HG03139 (cell line): ENCODE data around the gene GABRB2.
"Not testable (repeated sequence)": the region's sequence is repeated elsewhere in the genome, so short reads cannot be mapped to it uniquely, and the experiment has no call there.

ENCODE experiments used
- ATAC-seq: cut with Tn5 transposase; IDR thresholded peaks from one replicate; pipeline ENCODE4 v1.9.1; 2021; ENCODE audit not compliant: unreplicated experiment

The GABRB2 gene

DNA sequence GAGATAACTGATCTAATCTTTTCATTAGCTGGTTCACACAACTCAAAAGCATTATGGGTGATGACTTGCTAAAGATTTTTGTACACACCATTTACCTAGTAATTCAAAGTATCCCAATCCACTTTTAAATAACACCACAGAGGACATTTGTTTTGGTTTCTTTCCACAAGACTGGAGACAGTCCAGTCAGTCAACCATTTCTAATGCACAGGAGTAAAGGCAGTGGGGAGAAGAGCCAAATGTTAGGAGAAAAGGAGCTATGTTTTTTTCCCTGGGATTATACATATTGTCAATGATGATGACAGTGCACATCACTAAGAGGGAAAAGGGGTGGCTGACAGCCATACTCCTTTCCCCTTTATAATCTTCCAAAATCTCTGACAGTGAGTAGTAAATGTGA is 240.9 kb downstream of the GABRB2 start:
- ATAC-seq: no peak

DNA sequence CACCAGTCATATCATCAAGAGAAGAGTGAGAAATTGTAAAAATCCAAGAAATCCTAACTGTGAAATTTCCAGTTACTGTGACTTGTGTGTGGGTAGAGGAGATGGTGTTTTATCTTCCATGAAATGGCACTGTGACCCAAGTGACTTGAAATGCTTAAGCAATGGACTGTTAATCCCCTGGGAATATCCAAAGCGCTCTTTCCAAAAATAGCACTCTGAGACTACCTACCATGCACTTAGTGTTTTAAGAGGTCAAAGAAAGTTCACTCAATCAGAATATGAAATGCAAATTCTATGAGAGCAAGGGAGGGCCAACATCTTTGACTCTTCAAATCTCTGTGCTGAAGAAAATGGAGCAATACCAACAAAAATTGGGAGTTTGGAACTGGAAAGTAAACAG is 244.0 kb downstream of the GABRB2 start:
- no peak for ATAC-seq

DNA sequence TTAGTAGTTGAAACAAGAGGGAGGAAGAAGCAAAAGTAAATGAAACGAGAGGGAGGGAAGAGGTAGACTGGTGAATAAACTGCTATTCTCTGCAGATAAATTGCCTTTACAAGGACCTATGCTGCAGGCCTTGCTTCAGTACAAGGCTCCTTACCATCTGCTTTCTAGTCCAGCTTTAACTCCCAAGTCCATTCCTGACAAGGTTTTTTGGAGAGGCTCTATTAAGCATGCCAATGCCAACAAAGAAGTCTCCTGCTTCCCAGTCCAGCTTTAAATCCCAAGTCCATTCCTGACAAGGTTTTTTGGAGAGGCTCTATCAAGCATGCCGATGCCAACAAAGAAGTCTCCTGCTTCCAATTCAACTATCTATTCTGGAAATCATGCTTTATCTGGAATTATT is 244.9 kb downstream of the GABRB2 start:
- no peak for ATAC-seq

DNA sequence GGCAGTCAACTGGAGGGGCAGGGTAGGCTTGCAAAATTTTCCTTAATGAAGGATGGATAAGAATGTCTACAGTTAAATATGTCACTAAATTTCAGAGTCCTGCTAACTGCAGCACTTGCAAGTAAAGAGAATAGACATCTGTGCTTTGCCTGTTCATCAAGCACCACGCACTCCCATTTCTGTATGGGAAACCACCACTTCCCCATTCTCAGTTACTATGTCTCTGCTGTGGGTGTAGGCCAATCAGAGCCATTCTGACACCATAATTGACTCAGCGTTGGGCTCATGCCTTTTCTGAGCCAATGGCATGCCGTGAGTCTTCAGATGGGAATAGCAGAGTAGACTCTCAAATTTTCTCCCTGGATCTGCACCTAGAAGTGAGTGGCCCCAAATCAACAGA is 247.5 kb downstream of the GABRB2 start:
- peak; percentile 71 for ATAC-seq

DNA sequence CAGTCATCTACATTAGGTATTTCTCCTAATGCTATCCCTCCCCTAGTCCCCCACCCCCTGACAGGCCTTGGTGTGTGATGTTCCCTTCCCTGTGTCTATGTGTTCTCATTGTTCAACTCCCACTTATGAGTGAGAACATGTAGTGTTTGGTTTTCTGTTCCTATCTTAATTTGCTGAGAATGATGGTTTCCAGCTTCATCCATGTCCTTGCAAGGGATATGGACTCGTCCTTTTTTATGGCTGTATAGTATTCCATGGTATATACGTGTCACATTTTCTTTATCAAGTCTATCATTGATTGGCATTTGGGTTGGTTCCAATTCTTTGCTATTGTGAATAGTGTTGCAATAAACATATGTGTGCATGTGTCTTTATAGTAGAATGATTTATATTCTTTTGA is 249.1 kb downstream of the GABRB2 start:
- ATAC-seq: not testable (repeated sequence)

DNA sequence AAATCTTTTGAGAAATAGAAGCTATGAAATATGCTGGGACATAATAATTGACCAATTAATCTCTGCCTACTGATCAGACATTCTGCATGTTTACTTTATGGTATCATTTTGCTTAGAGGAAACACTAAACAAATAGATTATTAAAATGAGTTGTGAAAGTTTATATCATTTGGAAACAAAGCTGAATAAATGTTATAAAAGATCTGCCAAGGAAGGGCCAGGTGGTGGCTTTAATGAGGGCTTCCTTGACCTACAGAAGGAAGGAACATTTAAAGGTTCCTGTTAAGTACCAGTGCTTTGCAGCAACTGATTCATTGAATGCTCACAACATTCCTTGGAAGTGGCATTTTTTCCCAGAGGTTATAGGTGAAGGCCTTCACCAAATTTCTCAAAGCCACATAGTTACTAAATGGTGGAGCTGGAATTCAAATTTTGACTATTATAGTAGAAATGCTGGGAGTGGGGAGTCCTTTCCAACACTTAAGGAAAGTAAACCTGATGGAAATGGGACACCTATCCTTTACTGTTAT is 250.7 kb downstream of the GABRB2 start:
- ATAC-seq: no peak

DNA sequence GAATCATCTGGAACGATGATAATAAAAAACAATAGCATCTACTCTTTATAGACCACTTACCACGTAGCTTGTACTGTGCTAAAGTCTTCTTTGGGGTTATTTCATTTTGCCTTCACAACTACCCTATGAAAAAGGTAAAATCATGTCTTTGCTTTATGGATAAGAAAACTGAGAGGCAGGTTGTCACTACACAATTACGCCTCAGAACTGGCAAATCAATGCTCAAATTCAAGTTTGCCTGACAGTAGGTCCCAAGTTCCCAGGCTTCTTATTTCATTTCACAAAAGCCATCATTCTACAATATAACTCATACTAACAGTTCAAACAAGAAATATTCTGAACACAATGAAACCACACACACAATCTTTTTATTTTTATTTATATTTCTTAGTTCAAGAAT is 258.5 kb downstream of the GABRB2 start:
- ATAC-seq: no peak

DNA sequence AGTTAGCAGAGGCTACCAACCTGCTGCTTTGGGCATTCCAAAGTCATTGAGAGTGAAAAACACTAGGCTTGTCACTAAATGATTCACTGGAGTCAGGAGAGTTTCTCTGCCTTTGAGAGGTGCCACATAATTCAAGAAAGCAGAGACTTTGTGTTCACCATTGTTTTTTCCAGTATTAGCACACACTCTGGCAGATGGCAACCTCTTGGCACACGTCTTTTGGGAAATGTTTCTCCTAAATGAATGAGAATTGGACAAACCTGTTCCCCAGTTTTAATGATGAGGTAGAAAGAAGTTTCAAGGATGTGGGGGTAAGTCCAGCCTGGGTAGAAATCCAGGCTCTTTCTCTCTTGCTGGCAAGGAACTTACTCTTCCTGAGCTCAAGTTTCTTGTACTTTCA is 259.1 kb downstream of the GABRB2 start:
- ATAC-seq: no peak

DNA sequence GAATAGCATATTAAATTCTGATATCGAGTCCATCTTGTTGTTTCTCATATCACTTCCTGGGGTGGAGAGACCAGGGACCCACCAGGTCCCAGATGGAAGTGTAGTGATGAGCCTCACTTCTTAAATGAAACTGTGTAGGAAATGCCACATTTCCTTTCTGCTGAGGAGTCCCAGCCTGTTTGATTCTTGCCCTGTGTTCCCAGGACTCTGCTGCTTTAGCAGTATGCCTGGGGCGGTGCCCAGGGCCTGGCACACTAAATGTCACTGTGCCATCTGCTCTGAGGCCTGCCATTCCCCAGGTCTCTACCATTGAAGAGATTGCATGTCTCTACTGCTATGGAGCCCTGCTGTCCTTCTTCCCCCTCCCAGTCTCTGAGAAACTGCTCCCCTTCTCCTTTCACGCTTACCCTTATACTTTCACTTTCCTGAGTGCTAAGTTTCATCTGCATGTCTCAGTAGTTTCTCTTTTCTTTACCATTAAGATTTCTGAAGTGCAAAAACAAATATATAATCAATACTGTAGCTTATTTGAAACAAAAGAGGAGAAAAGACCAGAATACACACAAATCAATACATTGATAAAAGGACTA is 260.4 kb downstream of the GABRB2 start:
- peak; percentile 84 for ATAC-seq

DNA sequence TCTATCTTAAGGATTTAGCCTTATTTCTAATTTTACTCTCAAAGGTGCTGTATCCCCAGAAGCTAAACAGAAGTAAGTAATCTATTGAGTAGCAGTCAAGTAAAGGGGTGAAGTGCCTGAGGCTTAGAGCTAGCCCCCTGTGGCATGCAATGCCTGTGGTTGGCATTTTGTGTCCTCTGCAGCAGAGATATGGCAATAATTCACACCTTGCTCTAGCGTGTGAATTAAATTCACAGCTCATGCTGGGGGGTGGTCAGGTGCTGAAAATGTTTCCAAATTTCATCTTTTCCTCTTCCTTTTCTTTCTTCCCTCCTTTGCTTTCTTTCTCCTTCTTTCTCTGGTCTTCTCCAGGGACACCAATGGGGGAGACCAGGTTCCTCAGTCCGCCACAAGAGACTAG is 262.1 kb downstream of the GABRB2 start:
- no peak for ATAC-seq

DNA sequence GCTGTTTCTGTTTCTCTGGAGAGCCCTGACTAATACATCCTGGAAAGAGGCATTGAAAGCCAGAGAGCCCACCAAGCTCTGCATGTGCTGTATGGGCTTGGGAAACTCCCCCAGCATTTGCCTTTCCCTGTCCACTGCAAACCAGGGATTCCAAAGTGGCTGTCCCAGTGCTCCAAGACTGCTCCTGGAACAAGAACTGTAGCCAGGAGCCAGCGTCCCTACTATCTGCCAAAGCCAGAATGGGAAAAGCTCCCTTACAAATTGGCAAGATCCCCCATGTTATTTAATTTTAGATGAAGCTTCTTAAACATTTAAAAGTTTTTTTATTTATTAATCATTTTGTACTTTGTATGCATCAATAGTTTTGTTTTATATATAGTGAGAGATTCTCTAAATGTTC is 263.2 kb downstream of the GABRB2 start:
- no peak for ATAC-seq

DNA sequence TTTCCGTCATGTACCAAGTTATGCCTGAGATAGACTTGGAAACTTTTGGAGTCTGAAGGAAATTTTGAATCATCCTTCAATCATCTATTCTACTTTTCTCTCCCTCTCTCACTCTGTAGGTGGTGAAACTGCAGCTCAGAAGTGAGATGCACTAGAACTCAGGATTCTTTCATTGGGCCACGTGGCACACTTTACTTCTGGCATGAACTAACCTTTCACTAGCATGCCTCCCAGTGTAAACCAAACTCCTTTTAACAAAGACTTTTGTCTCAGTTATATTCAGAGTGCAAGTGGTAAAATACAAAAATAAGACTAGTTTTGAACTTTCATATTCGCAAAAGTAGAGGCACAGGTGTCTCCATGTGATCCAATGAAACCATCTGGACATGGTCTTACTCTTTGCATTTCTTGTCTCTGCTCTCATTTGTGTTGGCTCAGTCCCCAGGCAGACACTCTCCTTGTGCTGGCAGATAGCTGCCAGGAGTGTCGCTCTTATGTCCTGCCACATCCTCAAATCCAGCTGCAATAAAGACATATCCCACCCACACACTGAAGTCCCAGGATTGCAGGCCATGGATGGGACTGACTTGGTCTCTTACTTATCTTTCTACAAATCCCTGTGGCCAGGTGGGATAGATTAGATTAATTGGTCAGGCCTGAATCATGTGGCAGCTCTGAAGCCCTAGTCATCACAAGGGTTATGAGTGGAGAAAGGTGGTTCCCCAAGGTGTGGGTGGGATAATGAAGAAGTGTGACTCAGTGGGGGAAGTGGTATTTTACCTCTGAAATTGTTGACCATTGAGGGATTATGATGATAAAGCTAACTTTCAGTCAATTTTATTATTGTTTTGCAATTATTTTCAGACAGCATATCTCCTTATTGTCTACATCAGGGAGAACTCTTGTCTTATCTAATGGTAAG is 267.5 kb downstream of the GABRB2 start:
- no peak for ATAC-seq

DNA sequence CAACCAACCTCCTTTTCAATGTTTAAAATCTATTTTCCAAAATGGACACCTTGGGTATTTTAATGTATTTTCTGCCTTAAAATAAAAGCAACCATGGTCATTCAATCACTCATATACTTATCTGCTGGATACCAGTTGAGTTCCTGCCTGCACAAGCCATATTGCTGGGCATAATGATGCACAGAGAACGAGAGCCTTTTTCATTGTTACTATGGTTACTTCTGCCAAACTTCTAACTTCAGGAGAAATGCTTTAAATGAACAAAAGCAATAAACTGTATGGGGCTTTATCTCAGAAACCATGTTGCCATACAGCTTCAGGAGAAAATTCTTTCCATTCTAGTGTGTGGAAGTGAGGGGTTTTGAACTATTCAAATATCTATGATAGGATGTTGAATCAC is 269.5 kb downstream of the GABRB2 start:
- no peak for ATAC-seq

DNA sequence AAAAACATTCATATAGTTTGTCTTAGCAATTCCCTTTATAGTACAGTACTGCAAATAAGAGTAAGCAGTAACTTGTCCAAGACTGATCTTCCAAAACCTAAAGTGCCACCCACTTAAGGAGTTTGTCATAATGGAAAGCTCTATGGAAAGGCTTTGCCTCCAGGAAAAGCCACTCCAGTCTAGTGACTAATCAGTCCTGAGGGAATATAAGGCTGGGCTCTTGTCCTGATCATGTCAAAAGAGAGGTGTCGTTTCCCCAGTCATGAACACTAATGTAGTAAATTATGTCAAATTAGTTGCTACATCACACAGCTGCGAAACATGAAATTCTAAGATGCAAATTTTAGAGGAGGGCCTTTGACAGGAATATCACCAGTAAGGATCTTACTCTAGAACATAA is 271.6 kb downstream of the GABRB2 start:
- ATAC-seq: no peak

DNA sequence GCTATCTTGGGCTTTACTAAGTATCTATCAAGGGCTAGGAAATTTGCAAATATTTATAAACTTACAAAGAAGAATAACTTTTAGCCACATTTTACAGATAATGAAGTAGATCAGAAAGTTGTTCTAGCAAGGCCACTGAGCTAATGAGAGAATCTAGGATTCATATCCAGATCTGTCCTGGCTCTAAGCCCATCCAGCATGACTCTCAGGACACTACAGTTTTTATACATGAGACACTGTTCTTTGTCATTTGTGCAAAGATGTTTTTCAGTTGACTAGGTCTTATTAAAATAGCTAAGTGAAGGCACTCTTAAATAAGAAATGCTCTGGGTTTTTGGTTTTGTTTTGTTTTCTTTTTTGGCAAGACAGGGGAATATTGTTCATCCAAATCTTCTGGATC is 273.1 kb downstream of the GABRB2 start:
- no peak for ATAC-seq

DNA sequence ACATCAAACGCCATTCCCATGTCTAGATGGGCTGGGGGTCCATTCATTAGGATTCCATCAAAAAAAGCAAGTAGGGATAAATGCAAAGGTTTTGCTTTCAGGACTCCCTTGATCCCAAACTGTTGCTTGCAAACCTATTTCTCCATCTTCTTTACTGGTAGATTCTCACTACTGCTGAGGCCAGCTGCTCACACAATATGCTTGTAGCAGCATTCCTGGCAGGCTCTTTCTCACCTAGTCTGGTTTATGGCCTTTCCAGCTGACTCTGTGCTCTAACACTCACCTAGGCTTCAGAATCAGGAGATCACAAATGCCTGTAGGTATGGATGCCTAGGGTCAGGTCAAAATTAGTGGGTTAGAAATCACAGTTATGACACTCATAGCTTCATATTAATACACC is 274.7 kb downstream of the GABRB2 start:
- no peak for ATAC-seq

DNA sequence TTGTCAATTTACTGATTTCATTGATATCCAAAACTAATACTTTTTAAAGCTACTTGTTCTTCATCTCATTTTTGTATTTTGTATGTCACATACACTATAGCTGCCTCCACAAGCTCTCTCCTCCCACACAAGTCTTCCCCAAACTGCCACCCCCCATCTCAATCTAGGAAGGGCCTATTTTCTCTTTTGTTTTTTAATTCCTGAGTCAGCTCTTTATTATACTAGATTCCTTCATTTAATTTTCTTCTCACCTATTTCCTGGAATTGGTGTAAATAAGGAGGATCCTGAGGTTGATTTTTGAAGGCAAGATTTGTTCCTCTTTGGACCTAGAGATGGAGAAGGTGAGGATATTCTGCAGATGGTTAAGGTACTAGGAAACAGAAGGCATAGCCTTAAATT is 277.4 kb downstream of the GABRB2 start:
- ATAC-seq: no peak

DNA sequence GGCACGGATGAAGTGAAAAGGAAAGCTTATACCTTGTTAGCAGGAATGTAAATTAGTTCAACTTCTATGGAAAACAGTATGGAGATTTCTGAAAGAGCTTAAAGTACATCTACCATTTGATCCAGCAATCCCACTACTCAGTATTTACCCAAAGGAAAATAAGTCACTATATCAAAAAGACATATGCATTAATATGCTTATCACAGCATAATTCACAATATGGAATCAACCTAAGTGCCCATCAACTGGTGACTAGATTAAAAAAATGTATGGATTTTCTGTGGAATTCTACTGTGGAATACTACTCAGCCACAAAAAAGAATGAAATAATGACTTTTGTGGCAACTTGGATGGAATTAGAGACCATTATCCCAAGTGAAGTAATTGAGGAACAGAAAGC is 279.6 kb downstream of the GABRB2 start:
- ATAC-seq: no peak

DNA sequence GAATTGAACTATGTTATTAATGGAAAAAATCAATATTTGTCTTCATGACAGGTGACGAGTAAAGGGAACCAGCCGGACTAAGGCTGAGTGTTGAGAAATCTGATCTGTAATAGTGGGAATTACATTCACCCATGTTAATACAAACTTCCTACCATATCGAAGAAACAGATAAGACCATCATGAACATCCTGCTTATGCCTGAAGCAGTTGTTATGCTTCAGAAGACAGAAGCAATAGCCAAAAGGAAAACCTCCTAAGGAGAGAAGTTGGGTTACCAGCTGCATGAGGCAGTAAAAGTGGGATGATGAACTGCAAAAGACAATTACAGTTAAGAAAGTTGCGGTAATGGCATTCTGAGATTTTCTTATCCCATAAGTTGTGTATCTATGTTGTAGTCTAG is 281.5 kb downstream of the GABRB2 start:
- ATAC-seq: no peak

DNA sequence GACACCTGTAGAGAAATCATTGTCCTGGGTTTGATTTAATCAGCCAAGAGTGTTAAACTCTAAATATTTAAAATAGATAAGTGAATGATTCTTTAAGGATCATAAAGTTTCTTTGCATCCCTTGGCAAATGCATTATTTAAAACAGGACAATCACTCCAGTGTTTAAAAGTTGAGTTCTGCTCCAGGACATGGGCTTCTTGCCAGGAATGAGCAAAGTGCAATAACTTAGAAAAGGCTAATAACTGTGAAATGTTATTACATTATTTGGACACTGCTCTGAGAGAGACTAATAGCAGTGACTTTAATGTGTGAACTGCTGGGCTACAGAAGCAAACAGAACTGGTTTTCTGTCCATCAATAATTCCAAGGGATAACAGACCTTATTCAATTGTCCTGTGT is 283.3 kb downstream of the GABRB2 start:
- no peak for ATAC-seq

DNA sequence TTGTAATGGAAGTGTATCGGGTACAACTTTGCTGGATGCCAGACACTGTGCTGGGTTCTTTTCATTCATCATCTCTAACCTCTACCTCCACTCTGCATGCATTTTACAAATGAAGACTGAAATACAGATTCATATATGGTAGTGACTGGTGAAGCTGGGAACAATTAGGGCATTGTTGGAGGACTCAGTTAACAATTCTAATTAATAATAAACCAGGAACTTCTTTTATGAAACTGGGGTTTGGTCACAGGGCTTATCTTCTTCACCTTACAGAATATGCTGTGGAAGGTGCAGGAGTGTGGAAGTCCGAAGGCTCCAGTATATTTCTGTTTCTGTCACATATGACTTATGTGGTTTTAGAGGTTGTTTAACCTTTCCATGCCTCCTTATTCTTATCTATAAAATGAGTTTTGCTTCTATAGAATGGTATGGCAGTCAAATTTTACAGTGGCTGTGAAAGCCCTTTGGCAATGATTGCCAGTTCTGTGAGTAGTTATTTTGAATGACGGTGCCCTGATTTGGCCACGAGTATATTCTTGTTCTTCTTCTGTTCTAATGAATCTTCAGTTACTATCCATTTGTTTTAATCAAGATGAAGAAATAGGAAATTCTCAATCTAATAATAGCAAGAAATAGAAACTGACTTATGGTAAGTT is 284.7 kb downstream of the GABRB2 start:
- peak; percentile 48 for ATAC-seq

DNA sequence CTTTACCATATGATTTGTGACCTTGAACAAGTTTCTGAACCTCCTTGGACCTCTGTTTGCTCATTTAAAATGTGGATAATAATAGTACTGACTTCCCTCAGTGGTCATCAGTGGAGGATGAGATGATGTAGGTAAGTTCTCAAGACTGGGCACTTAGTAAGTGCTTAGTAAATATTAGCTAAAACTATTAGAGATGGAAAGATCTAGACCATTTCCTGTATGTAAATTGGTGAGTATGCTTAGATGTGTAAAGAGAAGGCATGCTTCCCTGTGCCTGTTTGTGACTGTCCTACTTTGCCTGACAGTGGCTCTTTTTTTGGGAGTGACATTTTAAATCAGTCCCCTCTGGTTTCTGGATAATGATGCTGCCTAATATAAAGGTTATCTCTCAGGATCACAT is 288.1 kb downstream of the GABRB2 start:
- no peak for ATAC-seq
